HEK293 (cell line): ENCODE data around the gene NOX5.
A peak's percentile ranks its signal among the peaks of the same experiment; 100 is the strongest.

Experiments used
- CTCF ChIA-PET: fragments of 350-600 bp; formaldehyde crosslinking; extraction: SDS; loops from one replicate; lab custom pipeline; 2021; ENCODE audit warnings: antibody characterized with exemption; lab: Yijun Ruan, JAX
- POLR2A ChIA-PET: fragments of 300-600 bp; formaldehyde crosslinking; extraction: SDS; loops from one replicate; lab custom pipeline; 2020; ENCODE audit warnings: antibody characterized with exemption, inconsistent platforms; lab: Yijun Ruan, JAX
- H3K27ac ChIP-seq: fragments of 200-500 bp; sonication (Bioruptor generic); 2 replicates; pipeline ENCODE4 v1.5.1; 2014; ENCODE audit warnings: low read depth, low read length, control low read depth, inconsistent platforms; ENCODE audit errors: extremely low read depth
- H3K36me3 ChIP-seq, 2 experiments: fragments of 200-500 bp in 1 of 2; sonication (Bioruptor generic) in 1 of 2; 1 replicate in 1 of 2; 2 replicates in 1 of 2; pipeline ENCODE4 v1.5.1; 2014 to 2017; ENCODE audit warnings: inconsistent platforms in 2 of 2, low read length in 2 of 2; ENCODE audit not compliant: control insufficient read depth in 2 of 2, insufficient read depth in 1 of 2
- H3K4me1 ChIP-seq: fragments of 200-500 bp; sonication (Bioruptor generic); 2 replicates; pipeline ENCODE4 v1.5.1; 2014; ENCODE audit warnings: mild to moderate bottlenecking, low read length, inconsistent platforms; ENCODE audit not compliant: control insufficient read depth, insufficient read depth
- H3K4me3 ChIP-seq: 2 replicates; pipeline ENCODE4 v1.5.1; 2011; ENCODE audit warnings: low read depth, mild to moderate bottlenecking, control low read depth, low read length, moderate library complexity
- H3K9me3 ChIP-seq: fragments of 200-500 bp; sonication (Bioruptor generic); 2 replicates; pipeline ENCODE4 v1.5.1; 2014; ENCODE audit warnings: low read depth, low read length, inconsistent platforms; ENCODE audit not compliant: control insufficient read depth, insufficient read depth
- KLF1 ChIP-seq: fragments of 450-650 bp; formaldehyde crosslinking; IDR thresholded peaks from 2 replicates; pipeline ENCODE4 v1.5.1; 2016; ENCODE audit warnings: missing biosample characterization, missing genetic modification characterization
- PRDM10 ChIP-seq: fragments of 450-650 bp; formaldehyde crosslinking; IDR thresholded peaks from 2 replicates; pipeline ENCODE4 v1.5.1; 2016; ENCODE audit warnings: missing biosample characterization, missing genetic modification characterization
- RBAK ChIP-seq: fragments of 450-650 bp; formaldehyde crosslinking; IDR thresholded peaks from 2 replicates; pipeline ENCODE4 v1.5.1; 2016; ENCODE audit warnings: missing biosample characterization, missing genetic modification characterization
- SETDB1 ChIP-seq: IDR thresholded peaks from one replicate; pipeline ENCODE4 v1.6.1; 2017; ENCODE audit warnings: mild to moderate bottlenecking, low read length, moderate library complexity, mixed read lengths; ENCODE audit not compliant: insufficient read length
- ZBTB1 ChIP-seq: fragments of 450-650 bp; formaldehyde crosslinking; IDR thresholded peaks from 2 replicates; pipeline ENCODE4 v1.5.1; 2016; ENCODE audit warnings: missing biosample characterization, missing genetic modification characterization
- ZBTB21 ChIP-seq: fragments of 450-650 bp; formaldehyde crosslinking; IDR thresholded peaks from 2 replicates; pipeline ENCODE4 v1.5.1; 2017; ENCODE audit warnings: missing biosample characterization, missing genetic modification characterization
- ZFP41 ChIP-seq: fragments of 450-650 bp; formaldehyde crosslinking; IDR thresholded peaks from 2 replicates; pipeline ENCODE4 v1.5.1; 2016; ENCODE audit warnings: missing biosample characterization, missing genetic modification characterization, borderline replicate concordance
- ZNF121 ChIP-seq: fragments of 450-650 bp; formaldehyde crosslinking; IDR thresholded peaks from 2 replicates; pipeline ENCODE4 v1.5.1; 2016; ENCODE audit warnings: missing biosample characterization, missing genetic modification characterization
- ZNF184 ChIP-seq: fragments of 450-650 bp; IDR thresholded peaks from 2 replicates; pipeline ENCODE4 v1.5.1; 2018; ENCODE audit warnings: missing biosample characterization, mild to moderate bottlenecking, missing genetic modification characterization
- ZNF311 ChIP-seq: fragments of 450-650 bp; formaldehyde crosslinking; IDR thresholded peaks from 2 replicates; pipeline ENCODE4 v1.5.1; 2017; ENCODE audit warnings: missing biosample characterization, missing genetic modification characterization, borderline replicate concordance
- ZNF362 ChIP-seq: fragments of 450-650 bp; formaldehyde crosslinking; IDR thresholded peaks from 2 replicates; pipeline ENCODE4 v1.5.1; 2016; ENCODE audit warnings: missing biosample characterization, missing genetic modification characterization
- ZNF398 ChIP-seq: fragments of 450-650 bp; formaldehyde crosslinking; IDR thresholded peaks from 2 replicates; pipeline ENCODE4 v1.5.1; 2017; ENCODE audit warnings: missing biosample characterization, missing genetic modification characterization
- ZNF530 ChIP-seq: fragments of 450-650 bp; formaldehyde crosslinking; IDR thresholded peaks from 2 replicates; pipeline ENCODE4 v1.5.1; 2016; ENCODE audit warnings: low read depth, missing biosample characterization, missing genetic modification characterization
- ZNF558 ChIP-seq: fragments of 450-650 bp; formaldehyde crosslinking; IDR thresholded peaks from 2 replicates; pipeline ENCODE4 v1.5.1; 2016; ENCODE audit warnings: missing biosample characterization, missing genetic modification characterization
- ZNF600 ChIP-seq: fragments of 450-650 bp; formaldehyde crosslinking; IDR thresholded peaks from 2 replicates; pipeline ENCODE4 v1.5.1; 2016; ENCODE audit warnings: missing biosample characterization, missing genetic modification characterization
- TF ChIP-seq, protein P1 (sequence below): fragments of 450-650 bp; formaldehyde crosslinking; IDR thresholded peaks from 2 replicates; pipeline ENCODE4; 2016; ENCODE audit warnings: missing biosample characterization, missing genetic modification characterization

Gene NOX5

GRCh38 chr15:68980786-68981185 is 33.7 kb upstream of the NOX5 start:
- POLR2A ChIA-PET, result no interaction called here
- TF ChIP-seq ZNF121 (tag by site-specific recombination) (no peak), PRDM10 (peak; percentile 32; the same call in 1 of the 2 replicates)
- TF ChIP-seq, all 188 proteins: peak for 1

DNA sequence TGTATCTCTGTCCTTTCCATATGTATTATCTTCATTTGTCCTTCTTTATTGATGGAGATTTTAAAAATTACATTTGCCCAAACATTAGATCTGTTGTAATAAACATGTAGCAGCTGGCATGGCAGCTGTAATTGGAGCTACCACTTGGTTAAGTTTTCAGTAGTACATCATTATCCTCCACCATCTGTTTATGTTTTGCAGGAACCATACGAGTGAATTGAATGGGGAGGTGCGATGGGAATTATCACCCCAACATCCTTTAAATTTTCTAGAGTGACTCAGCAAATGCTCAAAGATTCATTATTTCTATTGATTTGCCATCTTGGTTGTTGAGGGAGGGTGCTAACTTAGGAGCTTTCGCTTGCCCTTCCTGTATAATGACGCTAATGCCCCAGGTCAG is 32.6 kb upstream of the NOX5 start:
- ChIA-PET CTCF (no interaction called here), POLR2A (no interaction called here)
- no peak overlapping the region for H3K27ac ChIP-seq
- no peak for TF ChIP-seq ZBTB21
- TF ChIP-seq ZNF530, result no peak
- TF ChIP-seq, protein P1, sequence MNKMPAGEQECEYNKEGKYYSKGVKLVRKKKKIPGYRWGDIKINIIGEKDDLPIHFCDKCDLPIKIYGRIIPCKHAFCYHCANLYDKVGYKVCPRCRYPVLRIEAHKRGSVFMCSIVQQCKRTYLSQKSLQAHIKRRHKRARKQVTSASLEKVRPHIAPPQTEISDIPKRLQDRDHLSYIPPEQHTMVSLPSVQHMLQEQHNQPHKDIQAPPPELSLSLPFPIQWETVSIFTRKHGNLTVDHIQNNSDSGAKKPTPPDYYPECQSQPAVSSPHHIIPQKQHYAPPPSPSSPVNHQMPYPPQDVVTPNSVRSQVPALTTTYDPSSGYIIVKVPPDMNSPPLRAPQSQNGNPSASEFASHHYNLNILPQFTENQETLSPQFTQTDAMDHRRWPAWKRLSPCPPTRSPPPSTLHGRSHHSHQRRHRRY, result no peak
- TF ChIP-seq RBAK, result no peak
- no peak for TF ChIP-seq ZNF558
- TF ChIP-seq ZFP41 (tag by site-specific recombination), result no peak
- TF ChIP-seq ZNF311 (tag by site-specific recombination), result no peak
- TF ChIP-seq ZNF184 (tag by site-specific recombination), result no peak
- TF ChIP-seq ZNF600 (tag by site-specific recombination), result no peak
- TF ChIP-seq ZBTB1 (tag by site-specific recombination), result no peak
- TF ChIP-seq KLF1, result no peak
- TF ChIP-seq ZNF398, result no peak
- TF ChIP-seq SETDB1, result no peak
- no peak for TF ChIP-seq ZNF362
- H3K9me3 ChIP-seq, result no peaks in the 10 kb centered on the region
- H3K4me1 ChIP-seq, result no peaks in the 10 kb centered on the region
- H3K36me3 ChIP-seq, result no peaks in the 10 kb centered on the region
- H3K4me3 ChIP-seq, result no peak overlapping the region

More at GRCh38 chr15:68980786-68981185, 33.7 kb upstream of the NOX5 start:
- Histone ChIP-seq H3K27ac (no peak overlapping the region), H3K4me3 (no peak overlapping the region), H3K9me3 (no peaks in the 10 kb centered on the region), H3K4me1 (no peaks in the 10 kb centered on the region), H3K36me3 (no peaks in the 10 kb centered on the region)
- CTCF ChIA-PET, result interaction anchor here (0.7 kb wide), 1 partner anchor 78 kb away, joined by 3 read pairs; no protein-coding TSS in a partner anchor
